Uterus (tissue), 2 donors: ENCODE data around the gene PRDM11.

Experiments
- POLR2A ChIP-seq, 2 donors: fragments of 450-650 bp; IDR thresholded peaks; one replicate each; pipeline ENCODE4 v1.6.1; 2016; ENCODE audit warnings: antibody characterized with exemption in 2 of 2, mild to moderate bottlenecking in 1 of 2, moderate library complexity in 1 of 2
- TF ChIP-seq, protein P1 (sequence below), 4 experiments: fragments of 200-600 bp in 2 of 4; fragments of 450-650 bp in 2 of 4; sonication (generic) in 2 of 4; IDR thresholded peaks; one replicate each; pipeline ENCODE4 v1.5.1; 2016 to 2019; ENCODE audit warnings: antibody characterized with exemption in 4 of 4, mild to moderate bottlenecking in 2 of 4, moderate library complexity in 1 of 4

GRCh38 chr11:45179686-45180178, 33.3 kb downstream of the PRDM11 start:
- TF ChIP-seq, protein P1, sequence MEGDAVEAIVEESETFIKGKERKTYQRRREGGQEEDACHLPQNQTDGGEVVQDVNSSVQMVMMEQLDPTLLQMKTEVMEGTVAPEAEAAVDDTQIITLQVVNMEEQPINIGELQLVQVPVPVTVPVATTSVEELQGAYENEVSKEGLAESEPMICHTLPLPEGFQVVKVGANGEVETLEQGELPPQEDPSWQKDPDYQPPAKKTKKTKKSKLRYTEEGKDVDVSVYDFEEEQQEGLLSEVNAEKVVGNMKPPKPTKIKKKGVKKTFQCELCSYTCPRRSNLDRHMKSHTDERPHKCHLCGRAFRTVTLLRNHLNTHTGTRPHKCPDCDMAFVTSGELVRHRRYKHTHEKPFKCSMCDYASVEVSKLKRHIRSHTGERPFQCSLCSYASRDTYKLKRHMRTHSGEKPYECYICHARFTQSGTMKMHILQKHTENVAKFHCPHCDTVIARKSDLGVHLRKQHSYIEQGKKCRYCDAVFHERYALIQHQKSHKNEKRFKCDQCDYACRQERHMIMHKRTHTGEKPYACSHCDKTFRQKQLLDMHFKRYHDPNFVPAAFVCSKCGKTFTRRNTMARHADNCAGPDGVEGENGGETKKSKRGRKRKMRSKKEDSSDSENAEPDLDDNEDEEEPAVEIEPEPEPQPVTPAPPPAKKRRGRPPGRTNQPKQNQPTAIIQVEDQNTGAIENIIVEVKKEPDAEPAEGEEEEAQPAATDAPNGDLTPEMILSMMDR (IDR thresholded peaks at IDR 0.05): no peak
- TF ChIP-seq POLR2A (IDR thresholded peaks at IDR 0.05): no peak
